Colon (tissue), 2 donors: ENCODE data around the gene LPIN1.

Experiments used
- FAIRE-seq: peaks from 2 replicates; lab custom pipeline; 2012; peaks lifted over from hg19 to GRCh38; lab: Jason Lieb, UNC
- donor health status: control.
- donor health status: control.

LPIN1 gene

GRCh38 chr2:11746376-11746806 is at the start of gene LPIN1:
TSS of gene LPIN1 (plus strand) at chr2:11746632. CDS start at chr2:11765542, 18,910 bp downstream.
- FAIRE-seq: no peak

- FAIRE-seq: no peak
Measured at GRCh38 chr2:11696736-11697102, 49.7 kb upstream of the LPIN1 start.

- no peak for FAIRE-seq
Measured at GRCh38 chr2:11697103-11697871, 49.1 kb upstream of the LPIN1 start.

GRCh38 chr2:11698009-11698922 is 48.2 kb upstream of the LPIN1 start:
- FAIRE-seq: no peak

GRCh38 chr2:11699686-11700670 is 46.5 kb upstream of the LPIN1 start:
- no peak for FAIRE-seq

- FAIRE-seq: no peak
Measured at GRCh38 chr2:11701206-11701605, 45.2 kb upstream of the LPIN1 start.

GRCh38 chr2:11701751-11702301 is 44.6 kb upstream of the LPIN1 start:
- FAIRE-seq: no peak

- FAIRE-seq: no peak
Measured at GRCh38 chr2:11702946-11703345, 43.5 kb upstream of the LPIN1 start.

- FAIRE-seq: no peak
Measured at GRCh38 chr2:11703700-11704099, 42.7 kb upstream of the LPIN1 start.

GRCh38 chr2:11705063-11705462 is 41.4 kb upstream of the LPIN1 start:
- FAIRE-seq: no peak

GRCh38 chr2:11705711-11706110 is 40.7 kb upstream of the LPIN1 start:
- no peak for FAIRE-seq

- no peak for FAIRE-seq
Measured at GRCh38 chr2:11708106-11708505, 38.3 kb upstream of the LPIN1 start.

GRCh38 chr2:11709293-11709692 is 37.1 kb upstream of the LPIN1 start:
- no peak for FAIRE-seq

GRCh38 chr2:11710210-11710609 is 36.2 kb upstream of the LPIN1 start:
- no peak for FAIRE-seq

- FAIRE-seq: no peak
Measured at GRCh38 chr2:11710632-11711353, 35.6 kb upstream of the LPIN1 start.

- FAIRE-seq: no peak
Measured at GRCh38 chr2:11711354-11711716, 35.1 kb upstream of the LPIN1 start.

- no peak for FAIRE-seq
Measured at GRCh38 chr2:11711751-11712150, 34.7 kb upstream of the LPIN1 start.

- FAIRE-seq: no peak
Measured at GRCh38 chr2:11712866-11713265, 33.6 kb upstream of the LPIN1 start.

GRCh38 chr2:11713815-11714214 is 32.6 kb upstream of the LPIN1 start:
- no peak for FAIRE-seq

GRCh38 chr2:11715987-11716652 is 30.3 kb upstream of the LPIN1 start:
- no peak for FAIRE-seq
